Liver (tissue), 9 donors: Measurements from ENCODE around the gene DEPDC4. TPM values are rescaled to one million over a fixed set of nuclear protein-coding genes. Genes with fewer than 3 reads are reported as not detected.

Experiments
- DNase-seq: peaks from one replicate; pipeline ENCODE4 v3.0.0-alpha.2; 2017; ENCODE audit warnings: low spot score
- H3K27ac ChIP-seq, 2 donors: one replicate each; pipeline ENCODE4 v1.7.0; 2013; ENCODE audit warnings: inconsistent platforms in 2 of 2, low read length in 2 of 2, control low read depth in 1 of 2, low read depth in 1 of 2, mild to moderate bottlenecking in 1 of 2
- H3K27me3 ChIP-seq, 4 donors: one replicate each; pipeline versions ENCODE4 v1.6.1 to v1.7.0; 2013; ENCODE audit warnings: low read length in 3 of 4, inconsistent platforms in 1 of 4, mild to moderate bottlenecking in 1 of 4, moderate library complexity in 1 of 4; ENCODE audit not compliant: control insufficient read depth in 4 of 4, insufficient read depth in 4 of 4
- H3K36me3 ChIP-seq, 4 donors: one replicate each; pipeline versions ENCODE4 v1.6.1 to v1.7.0; 2013; ENCODE audit warnings: low read length in 3 of 4, mild to moderate bottlenecking in 3 of 4, low read depth in 1 of 4, moderate library complexity in 1 of 4; ENCODE audit not compliant: control insufficient read depth in 4 of 4, insufficient read depth in 3 of 4
- H3K4me1 ChIP-seq, 4 donors: one replicate each; pipeline versions ENCODE4 v1.6.1 to v1.7.0; 2013; ENCODE audit warnings: low read length in 3 of 4, mild to moderate bottlenecking in 3 of 4, moderate library complexity in 1 of 4; ENCODE audit not compliant: control insufficient read depth in 4 of 4, insufficient read depth in 4 of 4
- H3K4me3 ChIP-seq, 3 donors: one replicate each; pipeline versions ENCODE4 v1.6.1 to v1.7.0; 2013; ENCODE audit warnings: low read length in 3 of 3, control low read depth in 1 of 3, low read depth in 1 of 3, mild to moderate bottlenecking in 1 of 3
- H3K9ac ChIP-seq, 2 donors: one replicate each; pipeline ENCODE4 v1.7.0; 2013; ENCODE audit warnings: low read length in 2 of 2, mild to moderate bottlenecking in 2 of 2, moderate library complexity in 2 of 2, control low read depth in 1 of 2, low read depth in 1 of 2
- H3K9me3 ChIP-seq, 4 donors: one replicate each; pipeline versions ENCODE4 v1.6.1 to v1.7.0; 2013; ENCODE audit warnings: low read length in 3 of 4; ENCODE audit not compliant: control insufficient read depth in 4 of 4
- EGR1 ChIP-seq, 2 donors: IDR thresholded peaks; 2 replicates each; pipeline ENCODE4 v1.6.1; 2016 to 2018; ENCODE audit warnings: antibody characterized with exemption in 2 of 2, low read depth in 2 of 2
- FOXA2 ChIP-seq: IDR thresholded peaks from 2 replicates; pipeline ENCODE4 v1.6.1; 2016; ENCODE audit warnings: antibody characterized with exemption
- HNF4A ChIP-seq, 2 donors: conservative IDR thresholded peaks; 2 replicates each; pipeline ENCODE4 v1.6.1; 2016; ENCODE audit warnings: antibody characterized with exemption in 2 of 2, mild to moderate bottlenecking in 2 of 2
- HNF4G ChIP-seq: IDR thresholded peaks from 2 replicates; pipeline ENCODE4 v1.6.1; 2016; ENCODE audit warnings: antibody characterized with exemption
- NR2F2 ChIP-seq: IDR thresholded peaks from 2 replicates; pipeline ENCODE4 v1.6.1; 2016; ENCODE audit warnings: antibody characterized with exemption
- RAD21 ChIP-seq, 2 donors: IDR thresholded peaks; 2 replicates each; pipeline ENCODE4 v1.6.1; 2016; ENCODE audit warnings: antibody characterized with exemption in 2 of 2, mild to moderate bottlenecking in 2 of 2
- TAF1 ChIP-seq: conservative IDR thresholded peaks from 2 replicates; pipeline ENCODE4 v1.6.1; 2016; ENCODE audit warnings: antibody characterized with exemption, mild to moderate bottlenecking
- YY1 ChIP-seq: IDR thresholded peaks from 2 replicates; pipeline ENCODE4 v1.6.1; 2016; ENCODE audit warnings: antibody characterized with exemption, mild to moderate bottlenecking
- WGBS: extraction: QIAGEN DNeasy Blood & Tissue Kit; methylation state at CpG from one replicate; pipeline ENCODE4 v1.1.7; 2013; 5-methylcytosine and 5-hydroxymethylcytosine counted together
- polyA plus RNA-seq, 2 donors: library from polyadenylated mRNA; stranded (reverse) in 1 of 2; unstranded in 1 of 2; fragments of 200-250 nt in 1 of 2; fragments of >200 nt in 1 of 2; fragmentation: Nextera tagmentation in 1 of 2; extraction: Ambion mirVana in 1 of 2; gene quantifications; one replicate each; pipeline versions ENCODE4 v1.2.1 to v1.2.3, GENCODE V29; 2013 to 2015
- total RNA-seq, 2 donors: library from RNA; depleted of rRNA; stranded (reverse); fragments of >200 nt; gene quantifications; one replicate each; pipeline ENCODE4 v1.2.3, GENCODE V29; 2014
- TF ChIP-seq, protein P1 (sequence below): IDR thresholded peaks from 2 replicates; pipeline ENCODE4 v1.6.1; 2016; ENCODE audit warnings: antibody characterized with exemption, mild to moderate bottlenecking
- TF ChIP-seq, protein P2 (sequence below): fragments of 150-350 bp; IDR thresholded peaks from 2 replicates; pipeline ENCODE4 v1.5.1; 2017; ENCODE audit warnings: improper control_type of control experiment, low read depth, low read length; ENCODE audit not compliant: missing input control
- TF ChIP-seq, protein P3 (sequence below): IDR thresholded peaks from 2 replicates; pipeline ENCODE4 v1.6.1; 2016; ENCODE audit warnings: antibody characterized with exemption
- TF ChIP-seq, protein P4 (sequence below): IDR thresholded peaks from 2 replicates; pipeline ENCODE4 v1.6.1; 2016; ENCODE audit warnings: antibody characterized with exemption
- donor health status: healthy.
- donor health status: healthy.
- donor health status: healthy.
- donor health status: healthy.
- donor health status: healthy.

The DEPDC4 gene
- total and polyA plus RNA-seq, 4 donors = 0.39 to 6.9 (median 1.9) TPM

DNA sequence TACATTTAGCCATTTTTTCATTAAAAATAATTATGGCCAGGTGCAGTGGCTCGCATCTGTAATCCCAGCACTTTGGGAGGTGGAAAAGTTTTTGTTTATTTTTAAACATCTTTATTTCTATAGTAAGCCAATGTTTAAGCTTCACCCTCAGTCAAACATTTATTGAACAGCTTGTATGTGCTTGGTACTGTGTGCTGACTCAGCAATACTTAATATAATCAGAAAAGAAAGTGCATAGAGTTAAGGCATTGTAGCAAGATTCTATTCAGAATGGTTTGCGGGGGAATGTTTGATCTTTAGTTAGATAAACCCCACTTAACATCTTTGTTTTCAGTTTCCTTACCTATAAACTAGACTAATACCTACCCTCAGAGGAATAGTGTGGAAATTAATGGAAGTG lies 55.2 kb downstream of the DEPDC4 start:
- Histone ChIP-seq H3K9ac (no peak overlapping the region), H3K4me1 (peaks cover 4 to 34% (median 31%) of the 10 kb centered on the region in 4 donors), H3K9me3 (no peaks in the 10 kb centered on the region), H3K4me3 (no peak overlapping the region), H3K27ac (no peak overlapping the region), H3K27me3 (no peaks in the 10 kb centered on the region), H3K36me3 (peaks cover 9 to 31% (median 23%) of the 10 kb centered on the region in 4 donors)
- 94% methylated on average over 2 of the region's 2 CpGs for WGBS
- DNase-seq = no peak
- TF ChIP-seq RAD21 (IDR thresholded peaks at IDR 0.05) (no peak), TAF1 (no peak), FOXA2 (no peak)

DNA sequence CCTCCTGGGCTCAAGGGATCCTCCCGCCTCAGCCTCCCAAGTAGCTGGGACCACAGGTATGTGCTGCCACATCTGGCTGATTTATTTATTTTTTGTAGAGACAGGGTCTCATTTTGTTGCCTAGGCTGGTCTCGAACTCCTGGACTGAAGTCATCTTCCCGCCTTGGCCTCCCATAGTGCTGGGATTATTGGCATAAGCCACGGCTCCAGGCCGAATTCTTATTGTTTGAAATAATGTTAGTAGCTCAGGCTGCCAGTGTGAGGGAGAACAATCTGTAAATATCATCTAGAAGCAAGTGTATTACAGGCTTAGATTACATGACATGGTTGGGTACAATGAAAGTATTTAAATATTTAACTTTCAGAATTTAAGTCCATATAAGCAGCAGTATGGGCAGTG lies 58.0 kb downstream of the DEPDC4 start:
- H3K27ac ChIP-seq = no peak overlapping the region
- no peak for DNase-seq
- H3K4me1 ChIP-seq = peaks cover 1 to 10% (median 9%) of the 10 kb centered on the region in 4 donors

DNA sequence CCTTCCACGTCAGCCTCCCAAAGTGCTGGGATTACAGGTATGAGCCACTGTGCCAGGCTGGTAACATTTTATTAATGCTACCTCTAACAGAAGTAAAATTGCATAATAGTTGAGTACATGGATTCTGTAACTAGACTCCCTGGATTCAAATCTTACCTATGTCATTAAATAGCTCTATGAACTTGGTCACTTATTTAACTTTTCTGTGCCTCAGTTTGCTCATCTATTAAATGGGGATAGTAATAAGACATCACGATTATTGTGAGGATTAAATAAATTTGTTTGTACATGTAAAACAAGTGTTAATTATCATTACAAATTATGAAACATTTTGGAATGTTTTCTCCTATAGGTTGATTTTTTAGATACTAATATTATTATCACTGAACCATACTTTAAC lies 59.6 kb downstream of the DEPDC4 start:
- Histone ChIP-seq H3K36me3 (peaks cover 13 to 31% (median 22%) of the 10 kb centered on the region in 4 donors), H3K4me3 (no peak overlapping the region), H3K27ac (no peak overlapping the region), H3K9ac (no peak overlapping the region), H3K4me1 (peaks cover 0 to 5% (median 0%) of the 10 kb centered on the region in 4 donors), H3K9me3 (no peaks in the 10 kb centered on the region), H3K27me3 (no peaks in the 10 kb centered on the region)
- TF ChIP-seq HNF4G (no peak), FOXA2 (no peak), EGR1 (IDR thresholded peaks at IDR 0.05; ENCODE audit: low read depth in 2 of 2) (no peak), TAF1 (no peak), YY1 (no peak), HNF4A (conservative IDR thresholded peaks at IDR 0.05) (no peak)
- TF ChIP-seq, protein P1, sequence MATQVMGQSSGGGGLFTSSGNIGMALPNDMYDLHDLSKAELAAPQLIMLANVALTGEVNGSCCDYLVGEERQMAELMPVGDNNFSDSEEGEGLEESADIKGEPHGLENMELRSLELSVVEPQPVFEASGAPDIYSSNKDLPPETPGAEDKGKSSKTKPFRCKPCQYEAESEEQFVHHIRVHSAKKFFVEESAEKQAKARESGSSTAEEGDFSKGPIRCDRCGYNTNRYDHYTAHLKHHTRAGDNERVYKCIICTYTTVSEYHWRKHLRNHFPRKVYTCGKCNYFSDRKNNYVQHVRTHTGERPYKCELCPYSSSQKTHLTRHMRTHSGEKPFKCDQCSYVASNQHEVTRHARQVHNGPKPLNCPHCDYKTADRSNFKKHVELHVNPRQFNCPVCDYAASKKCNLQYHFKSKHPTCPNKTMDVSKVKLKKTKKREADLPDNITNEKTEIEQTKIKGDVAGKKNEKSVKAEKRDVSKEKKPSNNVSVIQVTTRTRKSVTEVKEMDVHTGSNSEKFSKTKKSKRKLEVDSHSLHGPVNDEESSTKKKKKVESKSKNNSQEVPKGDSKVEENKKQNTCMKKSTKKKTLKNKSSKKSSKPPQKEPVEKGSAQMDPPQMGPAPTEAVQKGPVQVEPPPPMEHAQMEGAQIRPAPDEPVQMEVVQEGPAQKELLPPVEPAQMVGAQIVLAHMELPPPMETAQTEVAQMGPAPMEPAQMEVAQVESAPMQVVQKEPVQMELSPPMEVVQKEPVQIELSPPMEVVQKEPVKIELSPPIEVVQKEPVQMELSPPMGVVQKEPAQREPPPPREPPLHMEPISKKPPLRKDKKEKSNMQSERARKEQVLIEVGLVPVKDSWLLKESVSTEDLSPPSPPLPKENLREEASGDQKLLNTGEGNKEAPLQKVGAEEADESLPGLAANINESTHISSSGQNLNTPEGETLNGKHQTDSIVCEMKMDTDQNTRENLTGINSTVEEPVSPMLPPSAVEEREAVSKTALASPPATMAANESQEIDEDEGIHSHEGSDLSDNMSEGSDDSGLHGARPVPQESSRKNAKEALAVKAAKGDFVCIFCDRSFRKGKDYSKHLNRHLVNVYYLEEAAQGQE = no peak
- TF ChIP-seq, protein P2, sequence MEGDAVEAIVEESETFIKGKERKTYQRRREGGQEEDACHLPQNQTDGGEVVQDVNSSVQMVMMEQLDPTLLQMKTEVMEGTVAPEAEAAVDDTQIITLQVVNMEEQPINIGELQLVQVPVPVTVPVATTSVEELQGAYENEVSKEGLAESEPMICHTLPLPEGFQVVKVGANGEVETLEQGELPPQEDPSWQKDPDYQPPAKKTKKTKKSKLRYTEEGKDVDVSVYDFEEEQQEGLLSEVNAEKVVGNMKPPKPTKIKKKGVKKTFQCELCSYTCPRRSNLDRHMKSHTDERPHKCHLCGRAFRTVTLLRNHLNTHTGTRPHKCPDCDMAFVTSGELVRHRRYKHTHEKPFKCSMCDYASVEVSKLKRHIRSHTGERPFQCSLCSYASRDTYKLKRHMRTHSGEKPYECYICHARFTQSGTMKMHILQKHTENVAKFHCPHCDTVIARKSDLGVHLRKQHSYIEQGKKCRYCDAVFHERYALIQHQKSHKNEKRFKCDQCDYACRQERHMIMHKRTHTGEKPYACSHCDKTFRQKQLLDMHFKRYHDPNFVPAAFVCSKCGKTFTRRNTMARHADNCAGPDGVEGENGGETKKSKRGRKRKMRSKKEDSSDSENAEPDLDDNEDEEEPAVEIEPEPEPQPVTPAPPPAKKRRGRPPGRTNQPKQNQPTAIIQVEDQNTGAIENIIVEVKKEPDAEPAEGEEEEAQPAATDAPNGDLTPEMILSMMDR = no peak
- TF ChIP-seq, protein P3, sequence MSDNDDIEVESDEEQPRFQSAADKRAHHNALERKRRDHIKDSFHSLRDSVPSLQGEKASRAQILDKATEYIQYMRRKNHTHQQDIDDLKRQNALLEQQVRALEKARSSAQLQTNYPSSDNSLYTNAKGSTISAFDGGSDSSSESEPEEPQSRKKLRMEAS = no peak
- TF ChIP-seq, protein P4, sequence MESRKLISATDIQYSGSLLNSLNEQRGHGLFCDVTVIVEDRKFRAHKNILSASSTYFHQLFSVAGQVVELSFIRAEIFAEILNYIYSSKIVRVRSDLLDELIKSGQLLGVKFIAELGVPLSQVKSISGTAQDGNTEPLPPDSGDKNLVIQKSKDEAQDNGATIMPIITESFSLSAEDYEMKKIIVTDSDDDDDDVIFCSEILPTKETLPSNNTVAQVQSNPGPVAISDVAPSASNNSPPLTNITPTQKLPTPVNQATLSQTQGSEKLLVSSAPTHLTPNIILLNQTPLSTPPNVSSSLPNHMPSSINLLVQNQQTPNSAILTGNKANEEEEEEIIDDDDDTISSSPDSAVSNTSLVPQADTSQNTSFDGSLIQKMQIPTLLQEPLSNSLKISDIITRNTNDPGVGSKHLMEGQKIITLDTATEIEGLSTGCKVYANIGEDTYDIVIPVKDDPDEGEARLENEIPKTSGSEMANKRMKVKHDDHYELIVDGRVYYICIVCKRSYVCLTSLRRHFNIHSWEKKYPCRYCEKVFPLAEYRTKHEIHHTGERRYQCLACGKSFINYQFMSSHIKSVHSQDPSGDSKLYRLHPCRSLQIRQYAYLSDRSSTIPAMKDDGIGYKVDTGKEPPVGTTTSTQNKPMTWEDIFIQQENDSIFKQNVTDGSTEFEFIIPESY = no peak
- 98% methylated on average over 2 of the region's 2 CpGs for WGBS
- no peak for DNase-seq

More for the DNA sequence above, 58.0 kb downstream of the DEPDC4 start:
- H3K36me3 ChIP-seq = peaks cover 13 to 31% (median 22%) of the 10 kb centered on the region in 4 donors
- TF ChIP-seq EGR1 (IDR thresholded peaks at IDR 0.05; ENCODE audit: low read depth in 2 of 2) (no peak), TAF1 (no peak), YY1 (no peak), NR2F2 (no peak), RAD21 (IDR thresholded peaks at IDR 0.05) (no peak)
- H3K27me3 ChIP-seq = no peaks in the 10 kb centered on the region
- H3K9me3 ChIP-seq = no peaks in the 10 kb centered on the region
- WGBS = 97% methylated on average over 5 of the region's 5 CpGs
- H3K4me3 ChIP-seq = no peak overlapping the region
- no peak overlapping the region for H3K9ac ChIP-seq
